HepG2 (cell line): ENCODE measurements around the gene TMSB15C. TPM values are rescaled to one million over a fixed set of nuclear protein-coding genes. Genes with fewer than 3 reads are reported as not detected.

Experiments used
- ATAC-seq: fragments of 200-7000 bp; cut with Tn5 transposase; 3 replicates; pipeline ENCODE4 v1.9.1; 2020; ENCODE audit warnings: mild to moderate bottlenecking, moderate library complexity
- BruUV-seq: library from RNA; stranded (reverse); fragments of 400-500 nt; replicated peaks from 2 replicates; lab custom pipeline; 2021; lab: Mats Ljungman, UMichigan
- CTCF ChIA-PET: fragments of 300-600 bp; formaldehyde crosslinking; extraction: SDS; loops from one replicate; lab custom pipeline; 2021; ENCODE audit warnings: low total read pairs, inconsistent platforms, low intra/inter-chr PET ratio; lab: Yijun Ruan, JAX
- POLR2A ChIA-PET: fragments of 350-600 bp; sonication (Branson Sonifier 250); formaldehyde crosslinking; loops from one replicate; lab custom pipeline; 2020; ENCODE audit warnings: antibody characterized with exemption, inconsistent platforms; lab: Yijun Ruan, JAX
- DNase-seq: peaks from one replicate; pipeline ENCODE4 v3.0.0-alpha.2; 2015; ENCODE audit warnings: low spot score
- FAIRE-seq: peaks from 3 replicates; lab custom pipeline; 2011; peaks lifted over from hg19 to GRCh38; lab: Jason Lieb, UNC
- H2AFZ ChIP-seq: one replicate; pipeline ENCODE4 v1.6.1; 2011; ENCODE audit warnings: low read length, inconsistent platforms
- H3K27ac ChIP-seq: fragments of 300-600 bp; 3 replicates; pipeline ENCODE4 v1.8.0; 2011; ENCODE audit warnings: mixed run types, mild to moderate bottlenecking, mixed read lengths, low read length, inconsistent platforms; ENCODE audit not compliant: insufficient read depth; ENCODE audit errors: extremely low read length
- H3K27me3 ChIP-seq, 2 experiments: fragments of 200-600 bp in 1 of 2; 2 replicates in 1 of 2; 3 replicates in 1 of 2; pipeline versions ENCODE4 v1.6.0 to v1.8.0; 2011; ENCODE audit warnings: low read length in 2 of 2, mild to moderate bottlenecking in 2 of 2, moderate library complexity in 2 of 2, inconsistent platforms in 1 of 2; ENCODE audit not compliant: insufficient read depth in 2 of 2, control insufficient read depth in 1 of 2
- H3K36me3 ChIP-seq, 2 experiments: fragments of 200-600 bp in 1 of 2; replicated peaks in 1 of 2; 2 replicates in 1 of 2; 3 replicates in 1 of 2; pipeline versions ENCODE4 v1.5.1 to v1.8.0; 2011; ENCODE audit warnings: low read length in 2 of 2, inconsistent platforms in 1 of 2; ENCODE audit not compliant: insufficient read depth in 2 of 2, control insufficient read depth in 1 of 2
- H3K4me1 ChIP-seq: 2 replicates; pipeline ENCODE4 v1.5.1; 2012; ENCODE audit warnings: low read length, inconsistent platforms; ENCODE audit not compliant: insufficient read depth
- H3K4me2 ChIP-seq: 2 replicates; pipeline ENCODE4 v1.6.0; 2011; ENCODE audit warnings: low read depth, low read length, inconsistent platforms
- H3K4me3 ChIP-seq, 3 experiments: fragments of 200-600 bp in 1 of 3; sonication (generic), shearing (Covaris generic) in 1 of 3; replicated peaks in 1 of 3; 2 replicates each; pipeline ENCODE4 v1.5.1; 2011 to 2016; ENCODE audit warnings: low read length in 3 of 3, inconsistent platforms in 2 of 3, low read depth in 2 of 3, mild to moderate bottlenecking in 2 of 3, control low read depth in 1 of 3, mixed read lengths in 1 of 3; ENCODE audit not compliant: insufficient read depth in 1 of 3
- H3K79me2 ChIP-seq: one replicate; pipeline ENCODE4 v1.6.1; 2011; ENCODE audit warnings: low read length, inconsistent platforms; ENCODE audit not compliant: insufficient read depth
- H3K9ac ChIP-seq: 2 replicates; pipeline ENCODE4 v1.6.0; 2011; ENCODE audit warnings: mild to moderate bottlenecking, low read depth, low read length, inconsistent platforms; ENCODE audit not compliant: insufficient read depth
- H3K9me3 ChIP-seq: 2 replicates; pipeline ENCODE4 v1.5.1; 2012; ENCODE audit warnings: mild to moderate bottlenecking, low read length
- H4K20me1 ChIP-seq: 2 replicates; pipeline ENCODE4 v1.6.0; 2011; ENCODE audit warnings: inconsistent platforms, mild to moderate bottlenecking, low read length, moderate library complexity; ENCODE audit not compliant: insufficient read depth
- ARID4A ChIP-seq: sonication (generic); formaldehyde crosslinking; IDR thresholded peaks from 2 replicates; pipeline ENCODE4 v1.5.0; 2020; ENCODE audit warnings: mild to moderate bottlenecking, missing genetic modification reagents, borderline replicate concordance
- CSRNP1 ChIP-seq: sonication (generic); formaldehyde crosslinking; IDR thresholded peaks from 2 replicates; pipeline ENCODE4 v1.8.1; 2023; ENCODE audit warnings: mild to moderate bottlenecking, missing genetic modification reagents
- HNRNPLL ChIP-seq: fragments of 200-400 bp; formaldehyde crosslinking; IDR thresholded peaks from 2 replicates; pipeline ENCODE4 v1.6.1; 2017; ENCODE audit warnings: mild to moderate bottlenecking, low read depth, low read length; ENCODE audit not compliant: poor library complexity, severe bottlenecking
- SNAPC2 ChIP-seq: sonication (generic); formaldehyde crosslinking; IDR thresholded peaks from 2 replicates; pipeline ENCODE4 v1.8.1; 2022; ENCODE audit warnings: mild to moderate bottlenecking, missing genetic modification reagents
- STAG1 ChIP-seq: sonication (generic); formaldehyde crosslinking; IDR thresholded peaks from 2 replicates; pipeline ENCODE4 v1.4.0; 2020; ENCODE audit warnings: missing genetic modification reagents
- TRIM22 ChIP-seq: fragments of 450-650 bp; IDR thresholded peaks from 2 replicates; pipeline ENCODE4 v1.6.1; 2017
- ZBTB38 ChIP-seq: sonication (generic); formaldehyde crosslinking; IDR thresholded peaks from 2 replicates; pipeline ENCODE4 v1.5.1; 2020; ENCODE audit warnings: mild to moderate bottlenecking, missing genetic modification reagents
- ZBTB4 ChIP-seq: sonication (generic); formaldehyde crosslinking; IDR thresholded peaks from 2 replicates; pipeline ENCODE4 v1.4.0; 2020; ENCODE audit warnings: missing genetic modification reagents, mild to moderate bottlenecking, borderline replicate concordance
- ZNF496 ChIP-seq: sonication (generic); formaldehyde crosslinking; IDR thresholded peaks from 2 replicates; pipeline ENCODE4 v1.8.1; 2023; ENCODE audit warnings: mild to moderate bottlenecking, moderate library complexity, missing genetic modification reagents; ENCODE audit not compliant: insufficient replicate concordance
- ZNF629 ChIP-seq: sonication (generic); formaldehyde crosslinking; conservative IDR thresholded peaks from 2 replicates; pipeline ENCODE4 v1.5.0; 2020; ENCODE audit warnings: missing genetic modification reagents
- ZNF773 ChIP-seq: sonication (generic); formaldehyde crosslinking; IDR thresholded peaks from 2 replicates; pipeline ENCODE4 v1.4.0; 2020; ENCODE audit warnings: missing genetic modification reagents, borderline replicate concordance
- WGBS: methylation state at CpG from one replicate; pipeline ENCODE4 v1.1.6; 2017; ENCODE audit warnings: low lambda C conversion rate; 5-methylcytosine and 5-hydroxymethylcytosine counted together
- in situ Hi-C: cut with HindIII; loops from 2 replicates; pipeline ENCODE4 v1.10.0; 2017; ENCODE audit warnings: low pct_unique_long_range_greater_than_20kb; ENCODE audit not compliant: extremely low pct_ligation_motif_present
- intact Hi-C: fragments of 100-400 bp; cut with micrococcal nuclease; formaldehyde crosslinking; loops from one replicate; pipeline ENCODE4 v1.10.0; 2022; ENCODE audit not compliant: unreplicated experiment
- polyA plus RNA-seq, 8 experiments: library from polyadenylated mRNA; depleted of rRNA in 3 of 8; stranded (reverse) in 7 of 8; unstranded in 1 of 8; fragments of >200 nt; fragmentation: Illumina TruSeq in 4 of 8; extraction: Trizol in 4 of 8; gene quantifications; 2 replicates each; pipeline versions ENCODE4 v1.2.1 to v1.2.3, GENCODE V29; 2011 to 2016; ENCODE audit warnings: low read depth in 4 of 8, missing spikeins in 1 of 8, mixed read lengths in 1 of 8; ENCODE audit not compliant: insufficient read depth in 1 of 8
- total RNA-seq, 5 experiments: library from RNA; depleted of rRNA; stranded (reverse); fragments of >200 nt; fragmentation: Illumina TruSeq; extraction: Trizol; gene quantifications; 2 replicates each; pipeline ENCODE4 v1.2.3, GENCODE V29; 2016; ENCODE audit warnings: low read depth in 1 of 5

The TMSB15C gene
- total and polyA plus RNA-seq, 2 of the 13 experiments (the other 11 are each of a cell fraction or from before 2014, with no cell fraction given), result not detected

- H3K79me2 ChIP-seq, result no peaks in the 10 kb centered on the region
- no peaks in the 10 kb centered on the region for H3K36me3 ChIP-seq
- FAIRE-seq, result no peak
- H3K27me3 ChIP-seq, result no peaks in the 10 kb centered on the region
- ChIA-PET POLR2A (no interaction called here), CTCF (no interaction called here)
- H3K4me3 ChIP-seq, result no peak overlapping the region
- no peaks in the 10 kb centered on the region for H3K4me1 ChIP-seq
- no peaks in the 10 kb centered on the region for H4K20me1 ChIP-seq
- H2AFZ ChIP-seq, result no peak overlapping the region
- in situ Hi-C loops (loop anchor here (25.0 kb wide), 2 partner anchors 267 to 567 kb away; partner anchors contain the start of gene RAB9B), intact Hi-C loops (no loop called here)
- no peak for DNase-seq
- H3K4me2 ChIP-seq, result no peak overlapping the region
- WGBS, result 0% methylated on average over 1 of the region's 10 CpGs
- ATAC-seq, result no peak
- H3K27ac ChIP-seq, result no peak overlapping the region
- no peak overlapping the region for H3K9ac ChIP-seq
- no TSS peak for BruUV-seq
- TF ChIP-seq ZBTB4 (CRISPR knock-in tag), result no peak
- no peak for TF ChIP-seq ZNF629 (CRISPR knock-in tag)
- no peak for TF ChIP-seq SNAPC2 (CRISPR knock-in tag)
- TF ChIP-seq ARID4A (CRISPR knock-in tag), result no peak
- TF ChIP-seq HNRNPLL, result no peak
- TF ChIP-seq ZNF773 (CRISPR knock-in tag), result no peak
- TF ChIP-seq TRIM22, result no peak
- no peak for TF ChIP-seq ZNF496
- TF ChIP-seq CSRNP1, result no peak
- TF ChIP-seq STAG1 (CRISPR knock-in tag), result no peak
- TF ChIP-seq ZBTB38 (CRISPR knock-in tag), result no peak
- H3K9me3 ChIP-seq, result no peaks in the 10 kb centered on the region
These were observed 28.6 kb upstream of the TMSB15C start for GRCh38 chrX:104104676-104105075.
